Prostate gland (tissue), 2 donors: Measurements from ENCODE around the gene LUC7L2.

Source experiments
- CTCF ChIP-seq, 4 experiments: fragments of 200-600 bp in 2 of 4; fragments of 450-650 bp in 2 of 4; sonication (generic) in 2 of 4; IDR thresholded peaks; 1 replicate in 3 of 4; 2 replicates in 1 of 4; pipeline ENCODE4 v1.5.1; 2016 to 2019; ENCODE audit warnings: antibody characterized with exemption in 4 of 4, mild to moderate bottlenecking in 2 of 4, moderate library complexity in 2 of 4
- POLR2AphosphoS5 ChIP-seq: sonication (generic); formaldehyde crosslinking; IDR thresholded peaks from one replicate; pipeline ENCODE4 v1.6.1; 2017; ENCODE audit warnings: antibody characterized with exemption

GRCh38 chr7:139430443-139430842 is 70.7 kb downstream of the LUC7L2 start:
- TF ChIP-seq CTCF (IDR thresholded peaks at IDR 0.05) (no peak), POLR2AphosphoS5 (no peak)
